HepG2 (cell line): ENCODE data around the gene BBOF1. TPM values are rescaled to one million over a fixed set of nuclear protein-coding genes. Genes with fewer than 3 reads are reported as not detected.

Source experiments
- BCLAF1 ChIP-seq: fragments of 450-650 bp; IDR thresholded peaks from 2 replicates; pipeline ENCODE4 v1.6.1; 2017; ENCODE audit warnings: mild to moderate bottlenecking
- ELF3 ChIP-seq: IDR thresholded peaks from 2 replicates; pipeline ENCODE4 v1.6.1; 2016; ENCODE audit warnings: missing genetic modification reagents, missing compliant biosample characterization
- HMGA1 ChIP-seq: sonication (generic); formaldehyde crosslinking; conservative IDR thresholded peaks from 2 replicates; pipeline ENCODE4 v1.4.0; 2020; ENCODE audit warnings: missing genetic modification reagents
- KLF11 ChIP-seq: IDR thresholded peaks from 2 replicates; pipeline ENCODE4 v1.6.1; 2016; ENCODE audit warnings: missing compliant biosample characterization
- KLF16 ChIP-seq, 2 experiments: sonication (generic) in 1 of 2; formaldehyde crosslinking in 1 of 2; IDR thresholded peaks; 2 replicates each; pipeline versions ENCODE4 v1.6.1 to v1.8.0; 2016 to 2023; ENCODE audit warnings: missing genetic modification reagents in 2 of 2, missing compliant biosample characterization in 1 of 2
- KLF9 ChIP-seq: IDR thresholded peaks from 2 replicates; pipeline ENCODE4 v1.6.1; 2016; ENCODE audit warnings: low read depth
- MXI1 ChIP-seq: IDR thresholded peaks from 3 replicates; pipeline ENCODE4 v1.6.1; 2012; ENCODE audit warnings: low read depth, low read length, inconsistent platforms, borderline replicate concordance
- NBN ChIP-seq: fragments of 450-650 bp; conservative IDR thresholded peaks from 2 replicates; pipeline ENCODE4 v1.6.1; 2017
- PLRG1 ChIP-seq: fragments of 450-650 bp; conservative IDR thresholded peaks from 2 replicates; pipeline ENCODE4 v1.6.1; 2016
- PPARG ChIP-seq: conservative IDR thresholded peaks from 2 replicates; pipeline ENCODE4 v1.6.1; 2016; ENCODE audit warnings: missing biosample characterization, missing genetic modification reagents
- PRPF4 ChIP-seq: fragments of 200-400 bp; formaldehyde crosslinking; IDR thresholded peaks from 2 replicates; pipeline ENCODE4 v1.6.1; 2016; ENCODE audit warnings: low read length, low read depth; ENCODE audit not compliant: poor library complexity, severe bottlenecking
- RORA ChIP-seq: sonication (generic); formaldehyde crosslinking; IDR thresholded peaks from 2 replicates; pipeline ENCODE4 v1.5.0; 2020; ENCODE audit warnings: mild to moderate bottlenecking, missing genetic modification reagents, moderate library complexity
- RXRA ChIP-seq: sonication (generic); formaldehyde crosslinking; IDR thresholded peaks from 2 replicates; pipeline ENCODE4 v1.5.1; 2020; ENCODE audit warnings: missing genetic modification reagents
- SMC3 ChIP-seq: IDR thresholded peaks from 2 replicates; pipeline ENCODE4 v1.6.1; 2011; ENCODE audit warnings: low read length, improper control_type of control experiment
- ZBTB3 ChIP-seq: sonication (generic); formaldehyde crosslinking; IDR thresholded peaks from 2 replicates; pipeline ENCODE4 v1.4.0; 2020; ENCODE audit warnings: low read depth, mild to moderate bottlenecking, moderate library complexity, missing genetic modification reagents, borderline replicate concordance
- ZFP36L2 ChIP-seq: sonication (generic); formaldehyde crosslinking; IDR thresholded peaks from 2 replicates; pipeline ENCODE4 v1.4.0; 2020; ENCODE audit warnings: missing genetic modification reagents
- ZHX1 ChIP-seq: sonication (generic); formaldehyde crosslinking; IDR thresholded peaks from 2 replicates; pipeline ENCODE4 v1.8.1; 2022; ENCODE audit warnings: low read depth, mild to moderate bottlenecking, missing genetic modification reagents
- ZNF274 ChIP-seq: sonication (generic); formaldehyde crosslinking; IDR thresholded peaks from 2 replicates; pipeline ENCODE4 v1.5.1; 2020; ENCODE audit warnings: mild to moderate bottlenecking, missing genetic modification reagents
- ZNF296 ChIP-seq: sonication (generic); formaldehyde crosslinking; conservative IDR thresholded peaks from 2 replicates; pipeline ENCODE4 v1.5.0; 2020; ENCODE audit warnings: mild to moderate bottlenecking, missing genetic modification reagents
- ZNF430 ChIP-seq: sonication (generic); formaldehyde crosslinking; IDR thresholded peaks from 2 replicates; pipeline ENCODE4 v1.9.0; 2021; ENCODE audit warnings: mild to moderate bottlenecking, missing genetic modification reagents
- ZNF547 ChIP-seq: sonication (generic); formaldehyde crosslinking; IDR thresholded peaks from 2 replicates; pipeline ENCODE4 v1.5.1; 2020; ENCODE audit warnings: mild to moderate bottlenecking, missing genetic modification reagents
- ZNF615 ChIP-seq: sonication (generic); formaldehyde crosslinking; IDR thresholded peaks from 2 replicates; pipeline ENCODE4 v1.5.0; 2020; ENCODE audit warnings: mild to moderate bottlenecking, missing genetic modification reagents, borderline replicate concordance
- ZNF780A ChIP-seq: sonication (generic); formaldehyde crosslinking; IDR thresholded peaks from 2 replicates; pipeline ENCODE4 v1.8.0; 2022; ENCODE audit warnings: mild to moderate bottlenecking, missing genetic modification reagents, moderate library complexity
- ZNF792 ChIP-seq: IDR thresholded peaks from 2 replicates; pipeline ENCODE4 v1.6.1; 2016
- ZNF878 ChIP-seq: sonication (generic); formaldehyde crosslinking; IDR thresholded peaks from 2 replicates; pipeline ENCODE4 v1.8.1; 2023; ENCODE audit warnings: mild to moderate bottlenecking, missing genetic modification reagents, moderate library complexity
- ZNF891 ChIP-seq: sonication (generic); formaldehyde crosslinking; IDR thresholded peaks from 2 replicates; pipeline ENCODE4 v1.5.0; 2020; ENCODE audit warnings: mild to moderate bottlenecking, missing genetic modification reagents
- polyA plus RNA-seq, 8 experiments: library from polyadenylated mRNA; depleted of rRNA in 3 of 8; stranded (reverse) in 7 of 8; unstranded in 1 of 8; fragments of >200 nt; fragmentation: Illumina TruSeq in 4 of 8; extraction: Trizol in 4 of 8; gene quantifications; 2 replicates each; pipeline versions ENCODE4 v1.2.1 to v1.2.3, GENCODE V29; 2011 to 2016; ENCODE audit warnings: low read depth in 4 of 8, missing spikeins in 1 of 8, mixed read lengths in 1 of 8; ENCODE audit not compliant: insufficient read depth in 1 of 8
- total RNA-seq, 5 experiments: library from RNA; depleted of rRNA; stranded (reverse); fragments of >200 nt; fragmentation: Illumina TruSeq; extraction: Trizol; gene quantifications; 2 replicates each; pipeline ENCODE4 v1.2.3, GENCODE V29; 2016; ENCODE audit warnings: low read depth in 1 of 5
- TF ChIP-seq, protein P1 (sequence below): sonication (generic); formaldehyde crosslinking; conservative IDR thresholded peaks from 2 replicates; pipeline ENCODE4 v1.8.0; 2022; ENCODE audit warnings: low read depth, missing genetic modification reagents
- TF ChIP-seq, protein P2 (sequence below): sonication (generic); formaldehyde crosslinking; IDR thresholded peaks from 2 replicates; pipeline ENCODE4 v1.8.1; 2023; ENCODE audit warnings: missing genetic modification reagents, mild to moderate bottlenecking, borderline replicate concordance

The BBOF1 gene
- total and polyA plus RNA-seq, 2 of the 13 experiments (the other 11 are each of a cell fraction or from before 2014, with no cell fraction given) = 1.6 to 2.3 TPM

DNA sequence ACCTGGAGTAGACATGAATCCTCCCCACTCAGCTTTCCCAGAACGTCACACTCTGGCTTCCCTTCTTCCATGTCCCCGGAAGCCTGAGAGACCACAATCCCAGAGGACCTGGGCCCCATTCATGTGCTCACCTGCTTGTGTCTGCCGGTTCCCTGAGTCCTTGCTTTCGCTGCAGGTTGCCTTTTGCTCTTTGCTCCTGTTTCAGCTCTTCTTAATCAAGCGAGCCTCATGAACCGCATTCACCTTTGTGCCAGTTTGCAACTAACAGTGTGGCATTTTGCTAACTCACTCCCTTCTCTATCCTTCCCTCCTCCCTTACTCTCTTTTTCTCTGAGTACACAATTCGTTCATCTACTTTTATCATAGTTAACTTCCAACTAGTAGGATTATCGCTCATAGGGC lies 23.2 kb upstream of the BBOF1 start (continued):
- TF ChIP-seq ZNF430 (CRISPR knock-in tag) (no peak), ZNF891 (CRISPR knock-in tag) (no peak), RORA (CRISPR knock-in tag) (no peak), KLF11 (CRISPR knock-in tag) (no peak), KLF9 (CRISPR knock-in tag) (no peak), ZNF780A (CRISPR knock-in tag) (no peak), PLRG1 (no peak), ZBTB3 (CRISPR knock-in tag) (no peak), PPARG (CRISPR knock-in tag) (peak; percentile 97), MXI1 (no peak; the same call in 2 of the 3 replicates), RXRA (CRISPR knock-in tag) (peak; percentile 80; the same call in 1 of the 2 replicates), ZNF792 (no peak), KLF16 (CRISPR knock-in tag; IDR thresholded peaks at IDR 0.05) (no peak), ZNF615 (no peak), ZFP36L2 (CRISPR knock-in tag) (no peak), BCLAF1 (no peak), SMC3 (no peak), HMGA1 (CRISPR knock-in tag) (no peak), ELF3 (CRISPR knock-in tag) (peak; percentile 49; the same call in 1 of the 2 replicates), ZHX1 (CRISPR knock-in tag) (no peak), NBN (no peak), PRPF4 (no peak), ZNF296 (CRISPR knock-in tag) (no peak), ZNF274 (CRISPR knock-in tag) (no peak), ZNF547 (CRISPR knock-in tag) (no peak), ZNF878 (CRISPR knock-in tag) (no peak)
- TF ChIP-seq, protein P1, sequence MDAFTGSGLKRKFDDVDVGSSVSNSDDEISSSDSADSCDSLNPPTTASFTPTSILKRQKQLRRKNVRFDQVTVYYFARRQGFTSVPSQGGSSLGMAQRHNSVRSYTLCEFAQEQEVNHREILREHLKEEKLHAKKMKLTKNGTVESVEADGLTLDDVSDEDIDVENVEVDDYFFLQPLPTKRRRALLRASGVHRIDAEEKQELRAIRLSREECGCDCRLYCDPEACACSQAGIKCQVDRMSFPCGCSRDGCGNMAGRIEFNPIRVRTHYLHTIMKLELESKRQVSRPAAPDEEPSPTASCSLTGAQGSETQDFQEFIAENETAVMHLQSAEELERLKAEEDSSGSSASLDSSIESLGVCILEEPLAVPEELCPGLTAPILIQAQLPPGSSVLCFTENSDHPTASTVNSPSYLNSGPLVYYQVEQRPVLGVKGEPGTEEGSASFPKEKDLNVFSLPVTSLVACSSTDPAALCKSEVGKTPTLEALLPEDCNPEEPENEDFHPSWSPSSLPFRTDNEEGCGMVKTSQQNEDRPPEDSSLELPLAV = no peak
- TF ChIP-seq, protein P2, sequence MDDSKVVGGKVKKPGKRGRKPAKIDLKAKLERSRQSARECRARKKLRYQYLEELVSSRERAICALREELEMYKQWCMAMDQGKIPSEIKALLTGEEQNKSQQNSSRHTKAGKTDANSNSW = no peak
